DOHH2 (cell line): ENCODE measurements around the gene UBASH3B.

ENCODE experiments used
- EZH2phosphoT487 ChIP-seq: fragments of 200-600 bp; sonication (generic); IDR thresholded peaks from 2 replicates; pipeline ENCODE4 v1.6.1; 2017; ENCODE audit warnings: borderline replicate concordance, mild to moderate bottlenecking, antibody characterized with exemption, low read length, moderate library complexity, mixed read lengths
- TF ChIP-seq, protein P1 (sequence below): fragments of 200-600 bp; sonication (generic); IDR thresholded peaks from one replicate; pipeline ENCODE4 v1.5.1; 2014; ENCODE audit warnings: antibody characterized with exemption, mild to moderate bottlenecking, low read depth, low read length; ENCODE audit not compliant: poor library complexity, severe bottlenecking

DNA sequence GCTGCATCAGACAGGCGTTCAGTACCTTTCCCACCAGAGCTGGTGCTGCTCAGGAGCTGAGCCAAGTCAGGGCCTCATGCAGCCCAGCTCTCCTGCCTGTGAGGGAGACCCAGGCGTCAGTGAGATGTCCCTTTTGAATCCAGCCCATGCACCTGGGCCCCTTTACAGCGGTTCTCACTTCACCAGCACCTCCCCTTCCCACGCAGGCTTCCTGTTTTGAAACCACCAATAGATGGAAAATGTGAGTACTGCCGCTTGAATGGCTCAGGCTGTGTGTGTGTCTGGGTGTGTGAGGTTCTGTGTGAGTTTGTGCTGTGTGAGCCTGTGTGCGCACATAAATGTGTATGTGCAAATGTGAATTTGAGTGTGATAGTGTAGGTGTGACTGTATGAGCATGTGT is 88.4 kb downstream of the UBASH3B start:
- TF ChIP-seq, protein P1, sequence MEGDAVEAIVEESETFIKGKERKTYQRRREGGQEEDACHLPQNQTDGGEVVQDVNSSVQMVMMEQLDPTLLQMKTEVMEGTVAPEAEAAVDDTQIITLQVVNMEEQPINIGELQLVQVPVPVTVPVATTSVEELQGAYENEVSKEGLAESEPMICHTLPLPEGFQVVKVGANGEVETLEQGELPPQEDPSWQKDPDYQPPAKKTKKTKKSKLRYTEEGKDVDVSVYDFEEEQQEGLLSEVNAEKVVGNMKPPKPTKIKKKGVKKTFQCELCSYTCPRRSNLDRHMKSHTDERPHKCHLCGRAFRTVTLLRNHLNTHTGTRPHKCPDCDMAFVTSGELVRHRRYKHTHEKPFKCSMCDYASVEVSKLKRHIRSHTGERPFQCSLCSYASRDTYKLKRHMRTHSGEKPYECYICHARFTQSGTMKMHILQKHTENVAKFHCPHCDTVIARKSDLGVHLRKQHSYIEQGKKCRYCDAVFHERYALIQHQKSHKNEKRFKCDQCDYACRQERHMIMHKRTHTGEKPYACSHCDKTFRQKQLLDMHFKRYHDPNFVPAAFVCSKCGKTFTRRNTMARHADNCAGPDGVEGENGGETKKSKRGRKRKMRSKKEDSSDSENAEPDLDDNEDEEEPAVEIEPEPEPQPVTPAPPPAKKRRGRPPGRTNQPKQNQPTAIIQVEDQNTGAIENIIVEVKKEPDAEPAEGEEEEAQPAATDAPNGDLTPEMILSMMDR: no peak
- no peak for TF ChIP-seq EZH2phosphoT487
